Activated CD8-positive, alpha-beta memory T cell treated with anti-CD3 and anti-CD28 coated beads for 36 hours (primary cell): ENCODE results near the gene LST1. TPM values are rescaled to one million over a fixed set of nuclear protein-coding genes. Genes with fewer than 3 reads are reported as not detected.
"Not testable (repeated sequence)": the region's sequence is repeated elsewhere in the genome, so short reads cannot be mapped to it uniquely, and the experiment has no call there.

Experiments
- CTCF ChIA-PET: fragments of 350-600 bp; sonication (Branson Sonifier 250); formaldehyde crosslinking; loops from one replicate; lab custom pipeline; 2021; ENCODE audit warnings: antibody characterized with exemption; lab: Charles Lee
- POLR2A ChIA-PET: fragments of 350-600 bp; sonication (Branson Sonifier 250); formaldehyde crosslinking; loops from one replicate; lab custom pipeline; 2021; ENCODE audit warnings: antibody characterized with exemption; lab: Charles Lee
- total RNA-seq, 2 experiments: library from RNA; stranded (reverse); gene quantifications; one replicate each; pipeline ENCODE4 v1.2.3, GENCODE V29; 2021

Gene LST1
- total RNA-seq, 2 experiments from 2014 or later, result 16.3 to 19.2 TPM

- CTCF ChIA-PET, result interaction anchor here (0.7 to 12.2 kb wide), 11 partner anchors 6 to 40 kb away, joined by 3 to 300 read pairs (median 8); partner anchors contain the start of genes ATP6V1G2, LST1, LTB and NCR3
- POLR2A ChIA-PET, result interaction anchor here (0.5 to 3.2 kb wide), 3 partner anchors 11 to 447 kb away, joined by 4 to 18 read pairs (median 5); partner anchors contain the start of gene TNF
These were observed 2.0 kb downstream of the LST1 start for GRCh38 chr6:31587791-31588777.

- POLR2A ChIA-PET, result no interaction called here
These were observed 3.0 kb downstream of the LST1 start for GRCh38 chr6:31588871-31589650.

GRCh38 chr6:31590691-31591090 is 4.6 kb downstream of the LST1 start:
- POLR2A ChIA-PET, result not testable (repeated sequence)

More at GRCh38 chr6:31588871-31589650, 3.0 kb downstream of the LST1 start:
- CTCF ChIA-PET, result interaction anchor here (0.7 to 11.6 kb wide), 5 partner anchors 7 to 42 kb away, joined by 3 to 300 read pairs (median 6); partner anchors contain the start of genes ATP6V1G2, LST1, LTB and NFKBIL1

DNA sequence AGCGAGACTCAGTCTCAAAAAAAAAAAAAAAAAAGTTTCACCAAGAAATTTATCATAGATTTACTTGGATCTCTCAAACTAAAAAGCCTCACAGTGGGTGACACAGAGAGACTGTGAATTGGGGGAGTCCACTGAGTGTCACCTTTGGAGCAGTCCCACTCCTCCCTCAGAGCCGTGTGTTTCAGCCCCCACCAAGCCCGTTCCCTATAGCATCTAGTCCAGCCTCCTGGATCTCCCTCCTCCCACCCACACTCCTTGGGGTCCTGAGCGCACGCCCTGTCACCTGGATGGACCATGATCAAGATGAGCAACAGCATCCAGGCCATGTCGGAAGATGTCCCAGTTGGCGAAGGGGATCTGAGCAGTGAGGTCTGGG is 6.3 kb downstream of the LST1 start:
- POLR2A ChIA-PET, result interaction anchor here (0.6 to 1.9 kb wide), 6 partner anchors 10 to 233 kb away, joined by 3 to 10 read pairs (median 8); partner anchors contain the start of genes LTB and TNF
- CTCF ChIA-PET, result interaction anchor here (0.6 to 11.6 kb wide), 8 partner anchors 10 to 272 kb away, joined by 3 to 348 read pairs (median 4); partner anchors contain the start of genes ATP6V1G2, DDX39B, LST1 and LTB

More at GRCh38 chr6:31590691-31591090, 4.6 kb downstream of the LST1 start:
- CTCF ChIA-PET, result interaction anchor here (0.6 to 11.6 kb wide), 4 partner anchors 7 to 232 kb away, joined by 3 to 300 read pairs (median 14); partner anchors contain the start of genes ATP6V1G2, LST1, LTB and NFKBIL1

GRCh38 chr6:31597006-31597405 is 10.9 kb downstream of the LST1 start:
- ChIA-PET POLR2A (interaction anchor here (0.6 to 2.0 kb wide), 2 partner anchors 21 to 44 kb away, joined by 4 to 11 read pairs; partner anchors contain the start of gene TNF), CTCF (interaction anchor here (1.1 to 11.6 kb wide), 13 partner anchors 8 to 103 kb away, joined by 3 to 348 read pairs (median 5); partner anchors contain the start of genes ATP6V1G2, BAG6, DDX39B and LST1)

- POLR2A ChIA-PET, result no interaction called here
These were observed 21.2 kb downstream of the LST1 start for GRCh38 chr6:31607317-31607716.

GRCh38 chr6:31609519-31610406 is 23.7 kb downstream of the LST1 start:
- ChIA-PET POLR2A (no interaction called here), CTCF (interaction anchor here (0.5 to 2.2 kb wide), 7 partner anchors 11 to 113 kb away, joined by 3 to 7 read pairs (median 4); no protein-coding TSS in a partner anchor)

More at GRCh38 chr6:31607317-31607716, 21.2 kb downstream of the LST1 start:
- CTCF ChIA-PET, result interaction anchor here (0.7 to 1.4 kb wide), 2 partner anchors 9 to 33 kb away, joined by 3 to 4 read pairs; no protein-coding TSS in a partner anchor

DNA sequence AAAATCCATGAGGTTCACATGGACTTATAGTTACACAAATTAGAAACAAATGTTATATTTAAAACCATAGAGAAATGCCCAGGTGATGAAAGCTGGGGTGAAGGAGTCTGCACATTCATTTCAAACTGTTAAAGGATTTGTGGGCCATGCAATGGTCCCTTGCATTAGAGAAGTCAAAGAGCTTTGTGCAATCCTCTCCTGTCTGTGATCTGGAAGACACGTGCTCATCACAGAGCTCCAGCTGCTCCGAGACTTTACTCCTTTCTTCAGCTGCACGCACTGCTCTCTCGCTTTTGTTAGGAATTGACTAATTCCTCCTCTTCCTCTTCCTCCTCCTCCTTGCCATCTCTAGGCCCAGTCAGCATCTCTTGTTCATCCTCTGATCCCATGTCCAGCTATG is 24.9 kb downstream of the LST1 start:
- CTCF ChIA-PET, result interaction anchor here (0.5 to 1.4 kb wide), 4 partner anchors 12 to 160 kb away, joined by 3 to 4 read pairs (median 4); no protein-coding TSS in a partner anchor
- POLR2A ChIA-PET, result interaction anchor here (0.5 kb wide), 1 partner anchor 86 kb away, joined by 8 read pairs; no protein-coding TSS in a partner anchor

DNA sequence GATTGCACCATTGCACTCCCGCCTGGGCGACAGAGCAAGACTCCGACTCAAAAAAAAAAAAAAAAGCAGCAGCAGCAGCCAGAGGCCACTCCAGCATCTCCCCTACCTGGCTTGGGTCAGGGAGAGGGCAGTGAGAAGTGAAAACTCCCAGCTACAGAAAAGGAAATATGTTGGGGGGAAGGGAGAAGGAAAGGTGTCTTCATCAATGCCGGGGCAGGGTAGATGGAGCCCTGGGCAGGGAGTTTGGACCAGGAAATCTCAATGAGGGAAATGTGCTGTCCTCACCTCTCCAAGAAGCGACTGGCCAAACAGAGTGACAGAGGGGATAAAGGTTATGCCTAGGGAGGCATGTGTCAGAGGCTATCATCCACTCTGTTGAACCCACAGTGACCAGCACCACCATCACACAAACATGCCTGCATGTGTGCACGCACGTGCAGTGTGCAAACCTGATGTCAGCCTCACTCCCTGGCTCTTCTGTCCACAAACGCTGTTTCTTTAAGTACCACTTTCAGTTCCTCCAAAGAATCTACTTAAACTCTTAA is 28.1 kb downstream of the LST1 start:
- ChIA-PET POLR2A (interaction anchor here (0.8 kb wide), 1 partner anchor 73 kb away, joined by 3 read pairs; no protein-coding TSS in a partner anchor), CTCF (interaction anchor here (1.4 to 5.7 kb wide), 2 partner anchors 15 to 63 kb away, joined by 6 to 23 read pairs; no protein-coding TSS in a partner anchor)

- CTCF ChIA-PET, result interaction anchor here (0.5 to 5.7 kb wide), 3 partner anchors 16 to 346 kb away, joined by 3 to 23 read pairs (median 6); no protein-coding TSS in a partner anchor
These were observed 28.9 kb downstream of the LST1 start, which contains the start of gene AIF1 for GRCh38 chr6:31614684-31615578. Gene AIF1, plus strand, starts transcription at chr6:31615234. Its CDS starts 96 bp downstream, at chr6:31615330.

GRCh38 chr6:31615748-31616147 is 29.7 kb downstream of the LST1 start:
- ChIA-PET POLR2A (no interaction called here), CTCF (interaction anchor here (0.5 to 5.7 kb wide), 3 partner anchors 17 to 347 kb away, joined by 3 to 23 read pairs (median 6); no protein-coding TSS in a partner anchor)

More at GRCh38 chr6:31614684-31615578, 28.9 kb downstream of the LST1 start, which contains the start of gene AIF1:
- POLR2A ChIA-PET, result interaction anchor here (0.8 kb wide), 1 partner anchor 74 kb away, joined by 3 read pairs; no protein-coding TSS in a partner anchor

DNA sequence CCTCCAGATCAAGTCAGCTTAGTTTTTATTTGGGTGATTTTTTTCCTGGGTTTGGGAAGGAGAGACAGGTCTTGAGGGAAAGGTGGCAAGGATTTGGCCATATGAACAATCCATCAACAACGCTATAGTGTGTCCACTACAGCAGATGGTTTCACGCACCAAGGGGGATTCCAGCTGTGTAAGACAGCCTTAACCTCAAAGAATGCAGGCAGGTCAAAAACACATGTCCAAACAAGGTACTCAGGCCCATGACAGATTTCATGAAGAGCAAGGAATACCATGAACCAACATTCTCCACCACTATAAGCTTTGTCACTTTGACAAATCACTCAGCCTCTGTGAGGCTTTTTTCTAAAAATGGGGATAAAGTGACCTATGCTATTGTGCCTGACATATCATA is 30.9 kb downstream of the LST1 start:
- ChIA-PET POLR2A (no interaction called here), CTCF (interaction anchor here (5.7 kb wide), 1 partner anchor 18 kb away, joined by 23 read pairs; no protein-coding TSS in a partner anchor)

GRCh38 chr6:31619805-31620585 is 33.9 kb downstream of the LST1 start:
- CTCF ChIA-PET, result interaction anchor here (1.2 kb wide), 1 partner anchor 25 kb away, joined by 3 read pairs; no protein-coding TSS in a partner anchor
- POLR2A ChIA-PET, result interaction anchor here (0.8 to 1.0 kb wide), 3 partner anchors 32 to 79 kb away, joined by 3 to 5 read pairs (median 3); partner anchors contain the start of gene DDX39B
